ENCODE measurements around the gene LAMA3. TPM values are rescaled to one million over a fixed set of nuclear protein-coding genes. Genes with fewer than 3 reads are reported as not detected.

The LAMA3 gene
- total and polyA plus RNA-seq, 2 donors (not counting 3 experiments of a cell fraction or from before 2014, with no cell fraction given): 2.6 to 12.3 TPM

GRCh38 chr18:23669202-23669766, 20.0 kb upstream of the LAMA3 start:
- H3K9me3 ChIP-seq (replicated peaks; ENCODE audit: control insufficient read depth, insufficient read depth, low read length): no peaks in the 10 kb centered on the region
- no peak for DNase-seq (ENCODE audit: low read depth, low spot score)
- H3K9me1 ChIP-seq (replicated peaks; ENCODE audit: control insufficient read depth, extremely low read depth, insufficient read depth, low read length): no peaks in the 10 kb centered on the region
- H2AFZ ChIP-seq (ENCODE audit: low read depth, low read length): no peak overlapping the region
- FAIRE-seq: no peak
- no peaks in the 10 kb centered on the region for H4K20me1 ChIP-seq (replicated peaks; ENCODE audit: control insufficient read depth, extremely low read depth, insufficient read depth, low read length)
- intact Hi-C loops (cut with micrococcal nuclease): no loop called here
- no peak overlapping the region for H3K4me3 ChIP-seq (replicated peaks in 1 of 3; ENCODE audit: insufficient read depth in 1 of 3, low read depth in 1 of 3, low read length in 3 of 3)
- no TSS peak for BruUV-seq (replicated peaks)
- dilution Hi-C loops (cut with MboI; ENCODE audit: extremely low pct_ligation_motif_present, low sequenced_read_pairs): no loop called here
- H3K27me3 ChIP-seq (ENCODE audit: control insufficient read depth in 2 of 2, insufficient read depth in 2 of 2, low read length in 2 of 2): peaks cover 8 to 13% of the 10 kb centered on the region in 2 experiments
- no peaks in the 10 kb centered on the region for H3K4me1 ChIP-seq (ENCODE audit: control insufficient read depth, extremely low read depth, insufficient read depth, low read length)
- H3K4me2 ChIP-seq (ENCODE audit: insufficient read depth, low read length): no peak overlapping the region
- H3K79me2 ChIP-seq (ENCODE audit: control insufficient read depth, insufficient read depth, low read length): no peaks in the 10 kb centered on the region
- no peak overlapping the region for H3K27ac ChIP-seq (ENCODE audit: insufficient read depth, low read depth, low read length)
- POLR2A ChIA-PET: no interaction called here
- H3K9ac ChIP-seq (replicated peaks; ENCODE audit: extremely low read depth, insufficient read depth, low read length): no peak overlapping the region
- CTCF ChIA-PET: interaction anchor here (1.3 kb wide), 1 partner anchor 34 kb away, joined by 6 read pairs; no protein-coding TSS in a partner anchor
- H3K36me3 ChIP-seq (ENCODE audit: control insufficient read depth in 2 of 2, extremely low read depth in 1 of 2, insufficient read depth in 2 of 2, low read length in 2 of 2): no peaks in the 10 kb centered on the region
- TF ChIP-seq, protein P1, sequence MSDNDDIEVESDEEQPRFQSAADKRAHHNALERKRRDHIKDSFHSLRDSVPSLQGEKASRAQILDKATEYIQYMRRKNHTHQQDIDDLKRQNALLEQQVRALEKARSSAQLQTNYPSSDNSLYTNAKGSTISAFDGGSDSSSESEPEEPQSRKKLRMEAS (IDR thresholded peaks at IDR 0.05; ENCODE audit: insufficient read depth, insufficient read length): no peak
- no peak for TF ChIP-seq FOS (IDR thresholded peaks at IDR 0.05; ENCODE audit: borderline replicate concordance, insufficient read depth, low read length)
- no peak for TF ChIP-seq CTCF (IDR thresholded peaks at IDR 0.05; ENCODE audit: extremely low read depth in 1 of 2, insufficient read depth in 1 of 2, low read depth in 1 of 2, low read length in 2 of 2)
- TF ChIP-seq MYC (IDR thresholded peaks at IDR 0.05; ENCODE audit: low read depth, low read length): no peak
- no peak for TF ChIP-seq GATA2 (IDR thresholded peaks at IDR 0.05; ENCODE audit: insufficient read depth, insufficient read length, low read depth, low read length)
- TF ChIP-seq POLR2AphosphoS5 (IDR thresholded peaks at IDR 0.05; ENCODE audit: insufficient read depth, low read depth, low read length): no peak

Data from endothelial cell of umbilical vein (primary cell).